Activated T-cell treated with anti-CD3 and anti-CD28 coated beads for 48 hours (primary cell): ENCODE results near the gene APP.
"Not testable (repeated sequence)": the region's sequence is repeated elsewhere in the genome, so short reads cannot be mapped to it uniquely, and the experiment has no call there.

Experiments used
- DNase-seq: peaks from one replicate; pipeline ENCODE4 v3.0.0-alpha.2; 2020; ENCODE audit warnings: low read depth

APP gene

DNA sequence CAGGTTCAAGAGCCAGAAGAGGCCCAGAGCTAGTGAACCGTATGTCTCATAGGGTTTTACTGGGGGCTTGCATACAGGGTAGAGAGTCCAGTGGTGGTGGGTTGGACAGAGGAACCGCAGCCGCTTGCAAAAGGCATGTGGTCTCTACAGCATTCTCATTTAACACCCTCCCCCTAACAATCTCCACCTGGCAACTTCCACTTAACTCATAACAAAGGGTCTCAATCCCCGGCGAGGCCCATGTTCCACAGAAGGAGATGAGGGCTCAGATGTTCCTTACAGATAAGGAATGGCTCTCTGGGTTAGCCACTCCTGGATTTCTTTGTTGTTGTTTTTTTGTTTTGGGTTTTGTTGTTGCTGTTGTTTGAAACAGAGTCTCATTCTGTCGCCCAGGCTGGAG, 106.1 kb downstream of the APP start:
- DNase-seq, result no peak

DNA sequence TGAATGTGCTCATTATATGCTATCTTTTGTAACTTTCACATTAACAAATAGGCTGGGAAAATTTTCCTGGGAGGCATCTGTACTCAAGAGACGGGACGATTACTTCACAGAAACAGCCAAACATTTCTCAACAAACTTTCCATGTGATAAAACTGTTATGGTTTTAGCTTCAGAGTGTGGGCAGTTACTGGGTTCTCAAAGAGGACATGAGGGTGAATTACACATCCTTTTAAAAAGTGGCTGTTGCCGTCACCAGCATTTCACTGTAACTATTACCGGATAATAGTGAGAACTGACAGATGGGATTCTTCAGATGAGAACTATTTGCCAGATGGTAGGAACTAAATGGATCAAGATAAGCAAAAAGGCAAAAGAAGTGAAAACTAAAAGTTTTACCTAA, 109.1 kb downstream of the APP start:
- no peak for DNase-seq

DNA sequence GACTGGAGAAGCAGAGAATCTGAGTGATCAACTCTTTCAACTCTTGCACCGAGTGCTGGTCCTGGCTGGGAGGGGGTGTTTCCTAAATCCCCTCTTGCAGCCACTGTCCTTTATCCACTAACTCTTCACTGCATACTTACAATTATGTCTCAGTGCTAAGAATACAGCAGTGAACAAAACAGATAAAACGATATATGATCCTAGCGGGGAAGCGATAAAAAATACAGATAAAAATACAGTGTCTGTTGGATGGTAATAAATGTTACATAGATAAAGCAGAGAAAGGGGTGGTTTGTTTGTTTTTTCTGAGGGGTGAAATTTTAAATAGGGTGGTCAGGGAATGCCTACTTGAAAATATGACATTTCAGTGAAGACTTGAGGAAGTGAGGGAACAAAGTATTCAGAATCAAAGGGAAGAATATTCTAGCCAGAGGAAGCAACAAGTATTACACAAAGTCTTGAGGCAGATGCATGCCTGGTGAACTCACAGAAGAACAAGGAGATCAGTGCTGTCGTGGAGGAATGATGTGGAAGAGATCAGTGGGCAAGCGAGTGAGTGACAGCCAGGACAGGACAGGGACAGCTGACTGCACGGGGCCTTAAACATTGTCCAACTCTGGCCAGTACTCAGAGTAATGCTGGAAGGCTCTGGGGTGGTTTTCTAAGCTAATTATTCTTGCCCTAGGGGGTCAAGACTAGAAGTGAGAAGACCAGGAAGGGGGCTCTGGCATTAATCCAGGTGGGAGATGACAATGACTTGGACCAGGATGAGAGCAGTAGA, 110.0 kb downstream of the APP start:
- DNase-seq, result no peak

DNA sequence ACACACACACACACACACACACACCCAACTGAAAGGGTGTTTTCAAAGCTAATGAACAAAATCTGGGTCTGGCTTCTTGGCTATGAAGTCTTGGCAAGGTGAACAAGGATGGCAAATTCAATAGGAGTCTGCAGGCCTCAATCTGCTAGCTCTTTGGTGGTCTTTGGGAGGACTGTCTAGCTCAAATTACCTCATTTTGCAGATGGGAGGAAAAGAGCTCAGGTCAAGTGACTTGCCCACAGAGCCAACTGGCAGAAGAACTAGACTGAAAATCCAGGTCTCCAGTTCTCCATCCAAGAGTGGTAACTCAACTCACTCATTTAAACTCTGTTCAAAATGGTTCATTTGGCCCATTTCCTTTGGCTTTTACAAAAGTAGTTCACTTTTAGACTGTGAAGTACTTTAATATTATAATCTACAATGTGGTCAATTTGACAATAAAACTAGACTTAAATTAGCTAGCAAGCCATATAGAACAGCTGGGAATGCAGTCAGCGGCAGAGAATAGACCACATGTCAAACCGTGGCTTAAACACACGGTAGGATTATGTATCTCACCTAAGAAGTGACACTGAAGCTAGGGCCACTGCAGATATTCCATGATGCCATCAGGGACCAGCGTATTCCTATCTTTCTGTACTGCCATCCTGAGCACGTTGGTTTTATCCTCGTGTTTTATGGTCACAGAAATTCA, 112.9 kb downstream of the APP start:
- no peak for DNase-seq

GRCh38 chr21:26055841-26056264, 114.7 kb downstream of the APP start:
- no peak for DNase-seq

- DNase-seq, result no peak
These were observed 115.6 kb downstream of the APP start for GRCh38 chr21:26055010-26055409.

GRCh38 chr21:26052057-26052456, 118.5 kb downstream of the APP start:
- no peak for DNase-seq

DNA sequence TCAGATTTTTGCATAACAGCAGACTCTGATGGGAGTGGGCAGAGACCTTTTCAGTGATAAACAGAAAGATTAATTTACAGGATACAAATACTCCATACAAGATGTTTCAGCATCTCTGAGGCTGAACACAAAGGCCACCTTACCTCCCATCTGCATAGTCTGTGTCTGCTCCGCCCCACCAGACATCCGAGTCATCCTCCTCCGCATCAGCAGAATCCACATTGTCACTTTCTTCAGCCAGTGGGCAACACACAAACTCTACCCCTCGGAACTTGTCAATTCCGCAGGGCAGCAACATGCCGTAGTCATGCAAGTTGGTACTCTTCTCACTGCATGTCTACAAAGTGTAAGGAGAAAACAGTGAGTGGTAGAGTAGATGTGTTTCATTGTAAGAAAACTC, 119.7 kb downstream of the APP start:
- no peak for DNase-seq

DNA sequence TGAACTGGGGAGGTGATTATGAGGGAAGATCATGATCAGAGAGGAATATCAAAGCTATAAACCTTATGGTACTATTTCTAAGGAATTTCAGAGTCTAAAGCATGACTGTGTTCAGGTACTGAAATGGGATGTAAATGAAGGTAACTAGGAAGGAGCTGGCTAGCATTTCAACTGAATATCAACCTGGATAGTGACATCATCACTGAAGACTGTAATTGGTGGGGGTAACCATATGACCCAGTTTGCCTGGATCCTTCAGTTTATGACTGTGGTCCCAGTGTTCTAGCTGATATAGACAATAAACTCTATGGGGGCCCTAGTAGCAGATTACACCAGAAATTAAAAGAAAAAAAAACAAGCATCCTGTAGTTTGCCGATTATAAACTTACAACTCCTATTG, 120.8 kb downstream of the APP start:
- DNase-seq, result no peak

- no peak for DNase-seq
These were observed 123.1 kb downstream of the APP start for GRCh38 chr21:26047279-26047967.

DNA sequence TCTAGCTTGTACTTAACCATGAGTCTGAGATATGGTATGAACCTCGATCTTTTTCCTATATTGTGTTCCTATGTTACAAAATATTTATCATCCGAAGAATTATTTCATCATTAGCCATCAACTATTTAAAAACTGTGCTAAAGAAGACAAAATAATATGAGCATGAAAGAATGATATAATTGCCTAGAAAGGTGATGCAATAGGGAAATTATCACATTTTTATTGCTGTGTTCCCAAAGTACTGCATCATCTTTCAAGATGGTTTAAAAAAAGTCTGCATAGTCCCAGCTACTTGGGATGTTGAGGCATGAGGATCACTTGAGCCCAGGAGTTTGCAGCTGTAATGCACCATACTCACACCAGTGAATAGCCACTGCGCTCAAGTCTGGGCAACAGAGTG, 126.7 kb downstream of the APP start:
- DNase-seq, result no peak

DNA sequence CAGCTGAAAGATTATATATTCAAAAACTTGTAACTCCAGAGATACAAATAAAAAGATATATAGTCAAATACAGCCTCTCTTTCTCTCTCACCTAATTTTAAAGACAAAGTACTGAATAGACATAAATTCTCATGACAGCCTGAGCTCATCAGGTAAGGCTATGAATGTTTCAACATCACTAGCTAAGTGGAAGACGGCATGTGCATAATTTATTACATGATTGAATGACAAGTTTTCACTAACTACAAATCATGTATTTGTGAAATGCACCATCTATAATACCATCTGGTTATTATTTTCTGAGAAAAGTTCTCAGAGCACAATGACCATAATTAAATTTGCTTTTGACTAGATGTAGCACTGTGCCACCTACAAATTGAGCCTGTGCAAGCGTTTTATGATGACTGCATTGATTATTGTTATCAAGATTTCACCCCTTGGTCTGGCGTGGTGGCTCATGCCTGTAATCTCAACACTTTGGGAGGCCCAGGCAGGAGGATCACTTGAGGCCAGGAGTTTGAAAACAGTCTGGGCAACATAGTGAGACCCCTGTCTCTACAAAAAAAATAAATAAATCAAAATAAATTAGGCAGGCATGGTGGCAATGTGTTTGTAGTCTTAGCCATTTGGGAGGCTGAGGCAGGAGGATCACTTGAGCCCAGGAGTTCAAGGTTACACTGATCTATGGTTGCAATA, 128.2 kb downstream of the APP start:
- no peak for DNase-seq

DNA sequence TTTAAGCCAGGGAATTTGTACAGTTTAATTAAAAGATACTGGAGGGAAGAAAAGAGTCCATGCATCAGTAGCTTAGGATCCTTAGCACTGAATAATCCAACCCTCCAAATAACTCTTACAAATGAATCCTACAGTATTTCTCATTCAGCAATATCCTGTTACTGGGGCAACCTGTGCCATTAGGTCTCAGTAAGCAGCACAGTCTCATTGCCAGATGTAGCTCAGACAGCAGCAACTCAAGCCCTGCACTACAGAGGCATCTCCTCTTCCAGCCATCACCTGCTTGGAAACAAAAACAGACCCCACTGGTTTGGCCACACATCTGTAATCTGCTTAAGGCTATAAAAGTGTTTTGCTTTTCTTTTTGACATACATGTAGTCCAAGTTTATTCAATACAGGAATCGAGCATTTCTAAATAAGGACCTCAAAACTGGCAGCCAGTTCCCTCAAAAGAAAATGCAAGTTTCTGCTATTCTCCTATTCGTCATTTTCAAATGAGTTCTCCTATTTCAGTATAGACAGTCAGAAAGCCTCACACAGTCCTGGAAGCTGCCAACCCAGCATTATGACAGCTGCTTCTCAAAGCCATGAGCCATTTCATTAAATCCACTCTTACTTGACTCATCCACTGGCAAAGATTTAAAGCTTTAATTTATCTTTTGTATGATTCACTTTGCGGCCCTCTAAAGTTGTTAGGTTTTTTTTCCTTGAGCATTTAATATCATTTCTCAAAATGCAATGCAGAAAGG, 129.0 kb downstream of the APP start:
- DNase-seq, result no peak

- DNase-seq, result no peak
These were observed 133.7 kb downstream of the APP start for GRCh38 chr21:26036916-26037315.

GRCh38 chr21:26032263-26032662, 138.3 kb downstream of the APP start:
- DNase-seq, result no peak

GRCh38 chr21:26028183-26028582, 142.4 kb downstream of the APP start:
- DNase-seq, result no peak

GRCh38 chr21:26027696-26028095, 142.9 kb downstream of the APP start:
- no peak for DNase-seq

- DNase-seq, result no peak
These were observed 144.7 kb downstream of the APP start for GRCh38 chr21:26025536-26026512.

- not testable (repeated sequence) for DNase-seq
These were observed 147.2 kb downstream of the APP start for GRCh38 chr21:26023406-26023805.

DNA sequence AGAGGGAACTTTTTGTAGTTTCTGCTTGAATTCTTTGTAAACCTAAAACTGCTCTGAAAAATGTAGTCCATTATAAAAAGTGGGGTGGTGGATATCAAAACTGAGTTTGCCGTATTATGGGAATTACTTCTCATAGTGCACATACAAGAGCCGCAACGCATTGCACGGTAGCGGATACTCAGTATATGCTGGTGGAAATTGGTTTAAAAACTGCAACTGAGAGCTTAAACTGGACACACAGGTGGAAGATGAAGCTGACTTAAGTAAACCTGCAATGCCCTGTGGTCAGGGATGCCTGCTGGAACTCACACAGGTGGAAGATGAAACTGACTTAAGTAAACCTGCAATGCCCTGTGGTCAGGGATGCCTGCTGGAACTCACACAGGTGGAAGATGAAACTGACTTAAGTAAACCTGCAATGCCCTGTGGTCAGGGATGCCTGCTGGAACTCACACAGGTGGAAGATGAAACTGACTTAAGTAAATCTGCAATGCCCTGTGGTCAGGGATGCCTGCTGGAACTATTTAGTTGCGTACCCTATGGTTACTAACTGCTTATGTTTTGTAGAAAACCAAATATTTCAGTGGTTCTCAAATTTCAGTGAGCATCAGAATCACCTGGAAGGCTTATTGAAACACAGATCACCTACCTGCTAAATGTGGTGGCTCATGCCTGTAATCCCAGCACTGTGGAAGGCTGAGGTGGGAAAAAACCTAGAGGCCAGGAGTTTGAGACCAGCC, 147.8 kb downstream of the APP start:
- not testable (repeated sequence) for DNase-seq
